CD4-positive, alpha-beta T cell treated with Interleukin-15 for 4 hours (primary cell): Measurements from ENCODE around the gene IL13.
"Not testable (repeated sequence)": the region's sequence is repeated elsewhere in the genome, so short reads cannot be mapped to it uniquely, and the experiment has no call there.

ENCODE experiments used
- DNase-seq: peaks from one replicate; pipeline ENCODE4 v3.0.0-alpha.2; 2020; ENCODE audit warnings: low spot score

The IL13 gene

DNA sequence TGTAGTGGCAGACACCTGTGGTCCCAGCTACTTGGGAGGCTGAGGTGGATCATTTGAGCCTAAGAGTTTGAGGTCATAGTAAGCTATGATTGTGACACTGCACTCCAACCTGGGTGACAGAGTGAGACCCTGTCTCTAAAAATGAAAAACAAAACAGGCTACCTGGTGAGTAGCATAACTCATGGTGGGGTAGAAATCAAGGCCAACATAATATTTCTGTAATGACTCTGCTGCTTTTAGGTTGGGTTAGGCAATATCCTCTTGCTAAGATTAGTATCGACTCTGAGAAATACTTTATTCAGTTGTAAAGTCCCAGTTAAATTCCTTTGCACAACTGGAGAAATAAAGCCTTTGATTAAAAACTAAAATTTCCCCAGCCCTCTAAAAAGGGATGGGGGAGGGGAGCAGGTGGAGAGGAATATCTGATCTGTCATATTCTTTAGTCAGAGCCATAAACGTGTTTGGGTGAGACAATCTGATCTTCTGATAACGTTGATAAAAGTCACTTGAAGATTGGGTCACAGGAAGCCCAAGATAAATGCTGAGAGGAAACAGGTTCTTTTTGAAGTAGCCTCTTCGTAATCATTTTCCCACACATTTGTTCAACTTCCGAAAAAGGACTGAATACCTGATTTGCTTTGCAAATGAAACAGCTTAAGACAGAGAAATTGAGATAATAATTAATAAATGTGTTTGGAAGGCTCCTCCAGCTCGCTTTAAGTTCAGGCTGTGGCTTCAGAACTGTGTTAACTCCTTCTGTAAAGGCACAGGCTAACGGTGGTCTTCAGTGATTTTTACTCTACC lies 30.8 kb downstream of the IL13 start:
- DNase-seq, result peak; percentile 43

DNA sequence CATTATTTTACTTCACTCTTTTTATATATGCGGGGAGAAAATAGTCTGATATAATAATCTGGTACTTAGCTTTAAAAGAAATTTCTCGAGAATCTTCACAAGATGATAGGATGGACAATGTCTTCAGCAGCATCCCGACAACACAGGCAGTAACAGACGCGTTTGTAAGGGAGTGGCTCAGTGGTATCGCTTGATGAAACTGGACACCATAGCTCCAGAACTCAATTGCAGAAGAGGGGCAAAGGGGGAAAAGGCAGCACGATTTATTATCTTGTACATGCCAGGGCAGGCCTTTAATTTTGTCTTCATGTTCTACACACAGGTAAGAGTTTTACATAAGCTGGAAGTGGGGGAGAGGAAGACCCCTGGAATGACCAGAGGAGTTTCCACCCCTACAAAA lies 31.5 kb downstream of the IL13 start:
- no peak for DNase-seq

GRCh38 chr5:132690156-132690555 lies 32.2 kb downstream of the IL13 start:
- no peak for DNase-seq

GRCh38 chr5:132691755-132692631 lies 34.0 kb downstream of the IL13 start:
- not testable (repeated sequence) for DNase-seq

- no peak for DNase-seq
Observed at GRCh38 chr5:132692632-132692967, 34.6 kb downstream of the IL13 start.

- DNase-seq, result no peak
Observed at GRCh38 chr5:132695956-132696355, 38.0 kb downstream of the IL13 start.

DNA sequence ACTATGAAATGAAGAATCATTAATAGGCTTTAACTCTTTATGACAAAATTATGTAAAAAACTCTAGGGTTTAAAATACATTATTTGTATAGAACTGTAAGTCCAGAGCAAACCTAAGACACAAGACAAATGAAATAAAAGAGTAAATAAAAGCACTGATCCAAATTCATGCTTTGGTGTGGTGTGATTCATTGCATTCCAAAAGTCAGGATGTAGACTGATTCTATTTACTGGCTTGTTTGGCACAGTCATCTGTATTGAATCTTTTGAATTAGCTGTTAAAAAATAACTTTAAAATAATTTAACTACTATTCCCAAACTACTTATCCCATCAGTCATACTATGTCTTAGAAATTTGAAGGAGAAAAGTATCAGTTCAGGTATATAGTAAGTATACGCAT lies 46.9 kb downstream of the IL13 start:
- DNase-seq, result no peak

DNA sequence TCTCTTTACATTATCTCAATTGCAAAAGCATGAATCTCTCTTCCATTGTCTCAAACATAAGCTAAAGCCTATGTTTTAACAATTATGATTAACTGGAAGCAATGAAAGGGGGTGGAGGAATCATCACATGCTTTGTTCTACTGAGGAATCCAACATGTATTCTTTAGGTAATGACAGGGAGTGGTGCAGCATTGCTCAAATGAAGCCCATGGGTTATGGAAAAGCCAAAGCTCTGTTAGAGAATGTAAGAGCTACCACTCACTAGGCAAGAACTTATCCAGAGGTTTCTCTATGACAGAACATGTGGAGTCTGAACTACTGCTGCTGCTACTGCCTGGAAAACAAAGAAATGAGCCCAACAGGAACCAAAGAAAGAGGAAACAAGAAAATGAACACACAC lies 50.7 kb downstream of the IL13 start:
- DNase-seq, result no peak
